H9 (cell line): ENCODE results near the gene ALCAM. TPM values are rescaled to one million over a fixed set of nuclear protein-coding genes. Genes with fewer than 3 reads are reported as not detected.

Experiments used
- DNase-seq: peaks from one replicate; pipeline ENCODE4 v3.0.0-alpha.2; 2017
- H2AFZ ChIP-seq: one replicate; pipeline ENCODE4 v1.6.1; 2013; ENCODE audit warnings: mild to moderate bottlenecking, low read length, control low read depth, moderate library complexity
- H2AK5ac ChIP-seq: 2 replicates; pipeline ENCODE4 v1.6.1; 2013; ENCODE audit warnings: low read length, control low read depth, mixed read lengths; ENCODE audit not compliant: insufficient read length
- H2BK120ac ChIP-seq: one replicate; pipeline ENCODE4 v1.6.1; 2013; ENCODE audit warnings: low read depth, mild to moderate bottlenecking, low read length, control low read depth, inconsistent platforms; ENCODE audit not compliant: poor library complexity, severe bottlenecking
- H2BK12ac ChIP-seq: 2 replicates; pipeline ENCODE4 v1.6.1; 2013; ENCODE audit warnings: low read length, control low read depth, mixed read lengths, low read depth; ENCODE audit not compliant: insufficient read length
- H2BK15ac ChIP-seq: 2 replicates; pipeline ENCODE4 v1.6.1; 2013; ENCODE audit warnings: low read depth, low read length, control low read depth
- H2BK20ac ChIP-seq: one replicate; pipeline ENCODE4 v1.6.1; 2013; ENCODE audit warnings: low read depth, mild to moderate bottlenecking, low read length, control low read depth, inconsistent platforms; ENCODE audit not compliant: poor library complexity, severe bottlenecking
- H2BK5ac ChIP-seq: 2 replicates; pipeline ENCODE4 v1.6.1; 2013; ENCODE audit warnings: low read length, control low read depth, mixed read lengths; ENCODE audit not compliant: insufficient read length
- H3K14ac ChIP-seq: 2 replicates; pipeline ENCODE4 v1.6.1; 2013; ENCODE audit warnings: low read length, control low read depth; ENCODE audit not compliant: insufficient read depth
- H3K18ac ChIP-seq: 2 replicates; pipeline ENCODE4 v1.6.1; 2013; ENCODE audit warnings: low read depth, mild to moderate bottlenecking, mixed read lengths, low read length, control low read depth; ENCODE audit not compliant: insufficient read length
- H3K23ac ChIP-seq: 2 replicates; pipeline ENCODE4 v1.6.1; 2013; ENCODE audit warnings: low read length, control low read depth, mixed read lengths, low read depth; ENCODE audit not compliant: insufficient read length
- H3K23me2 ChIP-seq: 2 replicates; pipeline ENCODE4 v1.6.1; 2013; ENCODE audit warnings: low read depth, mild to moderate bottlenecking, mixed read lengths, low read length, control low read depth; ENCODE audit not compliant: insufficient read length, poor library complexity, severe bottlenecking
- H3K27ac ChIP-seq: 2 replicates; pipeline ENCODE4 v1.5.1; 2013; ENCODE audit warnings: low read length, control low read depth, mixed read lengths, low read depth; ENCODE audit not compliant: insufficient read length
- H3K27me3 ChIP-seq: 2 replicates; pipeline ENCODE4 v1.6.1; 2013; ENCODE audit warnings: low read length, control low read depth, inconsistent platforms; ENCODE audit not compliant: insufficient read depth
- H3K4ac ChIP-seq: 2 replicates; pipeline ENCODE4 v1.6.1; 2013; ENCODE audit warnings: low read depth, mild to moderate bottlenecking, control low read depth, inconsistent platforms, low read length, moderate library complexity
- H3K4me1 ChIP-seq: 2 replicates; pipeline ENCODE4 v1.6.1; 2013; ENCODE audit warnings: low read length, control low read depth, inconsistent platforms; ENCODE audit not compliant: insufficient read depth
- H3K4me2 ChIP-seq: 2 replicates; pipeline ENCODE4 v1.6.1; 2013; ENCODE audit warnings: low read length, control low read depth, mixed read lengths; ENCODE audit not compliant: insufficient read length, insufficient read depth
- H3K56ac ChIP-seq: 2 replicates; pipeline ENCODE4 v1.6.1; 2013; ENCODE audit warnings: low read depth, mild to moderate bottlenecking, mixed read lengths, low read length, control low read depth; ENCODE audit not compliant: insufficient read length
- H3K79me1 ChIP-seq: 2 replicates; pipeline ENCODE4 v1.6.1; 2013; ENCODE audit warnings: low read depth, mild to moderate bottlenecking, moderate library complexity, low read length, control low read depth, inconsistent platforms; ENCODE audit not compliant: insufficient read depth, poor library complexity, severe bottlenecking
- H3K79me2 ChIP-seq: 2 replicates; pipeline ENCODE4 v1.6.1; 2013; ENCODE audit warnings: low read length, control low read depth, inconsistent platforms; ENCODE audit not compliant: insufficient read depth
- H3K9ac ChIP-seq: 2 replicates; pipeline ENCODE4 v1.6.1; 2013; ENCODE audit warnings: low read length, control low read depth, mixed read lengths; ENCODE audit not compliant: insufficient read length; ENCODE audit errors: extremely low read depth
- H3K9me3 ChIP-seq: one replicate; pipeline ENCODE4 v1.6.1; 2013; ENCODE audit warnings: low read depth, low read length, inconsistent platforms; ENCODE audit not compliant: control insufficient read depth
- H3T11ph ChIP-seq: one replicate; pipeline ENCODE4 v1.6.1; 2013; ENCODE audit warnings: mild to moderate bottlenecking, low read length, control low read depth, inconsistent platforms
- H4K20me1 ChIP-seq: one replicate; pipeline ENCODE4 v1.6.1; 2013; ENCODE audit not compliant: control insufficient read depth, insufficient read length, insufficient read depth
- H4K5ac ChIP-seq: 2 replicates; pipeline ENCODE4 v1.6.1; 2013; ENCODE audit warnings: low read depth, mild to moderate bottlenecking, mixed read lengths, low read length, control low read depth; ENCODE audit not compliant: insufficient read length
- H4K8ac ChIP-seq: replicated peaks from 2 replicates; pipeline ENCODE4 v1.6.1; 2013; ENCODE audit warnings: low read length, control low read depth, mixed read lengths, low read depth; ENCODE audit not compliant: insufficient read length
- H4K91ac ChIP-seq: 2 replicates; pipeline ENCODE4 v1.6.1; 2013; ENCODE audit warnings: low read depth, mild to moderate bottlenecking, moderate library complexity, mixed read lengths, low read length, control low read depth; ENCODE audit not compliant: insufficient read length
- H3K27ac Mint-ChIP-seq, 3 experiments: 2 replicates in 2 of 3; 3 replicates in 1 of 3; pipeline ENCODE4 v1.8.0; 2020 to 2021; ENCODE audit warnings: mixed read lengths in 3 of 3, mild to moderate bottlenecking in 1 of 3, moderate library complexity in 1 of 3
- H3K27me3 Mint-ChIP-seq: 2 replicates; pipeline ENCODE4 v1.8.0; 2021; ENCODE audit warnings: low read depth, mild to moderate bottlenecking, moderate library complexity, mixed read lengths
- H3K36me3 Mint-ChIP-seq, 3 experiments: 2 replicates in 2 of 3; 3 replicates in 1 of 3; pipeline ENCODE4 v1.8.0; 2020 to 2021; ENCODE audit warnings: low read depth in 3 of 3, mixed read lengths in 3 of 3; ENCODE audit not compliant: insufficient read depth in 1 of 3
- H3K4me1 Mint-ChIP-seq, 2 experiments: 2 replicates each; pipeline ENCODE4 v1.8.0; 2020; ENCODE audit warnings: mixed read lengths in 2 of 2
- H3K4me3 Mint-ChIP-seq, 2 experiments: 2 replicates in 1 of 2; 3 replicates in 1 of 2; pipeline ENCODE4 v1.8.0; 2020 to 2021; ENCODE audit warnings: mild to moderate bottlenecking in 2 of 2, mixed read lengths in 2 of 2, moderate library complexity in 1 of 2
- H3K9me3 Mint-ChIP-seq, 2 experiments: 2 replicates in 1 of 2; 3 replicates in 1 of 2; pipeline ENCODE4 v1.8.0; 2020; ENCODE audit warnings: mild to moderate bottlenecking in 2 of 2, mixed read lengths in 2 of 2, moderate library complexity in 1 of 2
- total RNA-seq: library from RNA; stranded (reverse); gene quantifications from 2 replicates; pipeline ENCODE4 v1.2.1, GENCODE V29; 2021
- TF ChIP-seq, protein P1 (sequence below): fragments of 200-600 bp; sonication (generic); conservative IDR thresholded peaks from 3 replicates; pipeline ENCODE4 v1.8.0; 2021; ENCODE audit warnings: antibody characterized with exemption, mild to moderate bottlenecking

Gene ALCAM
- total RNA-seq, 1 experiment from 2014 or later, result 43.7 TPM

DNA sequence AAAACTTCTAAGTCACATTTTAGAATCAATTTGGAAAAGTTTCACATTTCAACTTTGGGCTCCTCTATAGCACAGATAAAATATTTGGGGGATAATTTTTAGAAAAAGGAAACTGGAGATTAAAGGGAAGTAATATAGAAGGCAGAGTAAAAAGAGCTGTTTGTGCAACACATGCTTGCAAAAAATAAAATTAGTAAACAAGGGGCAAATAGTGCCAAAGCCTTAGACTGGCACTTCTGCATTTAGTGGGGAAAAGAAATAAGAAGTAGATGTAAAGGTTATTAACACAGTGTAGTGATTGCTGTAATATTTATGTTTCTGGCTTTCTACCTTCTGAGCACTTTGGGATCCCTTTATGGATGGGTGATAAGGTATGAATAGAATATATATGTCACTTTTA lies 255.5 kb downstream of the ALCAM start:
- H3K27me3 ChIP-seq, result no peaks in the 10 kb centered on the region
- H2BK5ac ChIP-seq, result no peak overlapping the region
- no peak overlapping the region for H2BK12ac ChIP-seq
- no peak overlapping the region for H3K4ac ChIP-seq
- H3T11ph ChIP-seq, result no peak overlapping the region
- H3K27ac ChIP-seq, result no peak overlapping the region
- no peaks in the 10 kb centered on the region for H4K20me1 ChIP-seq
- no peak overlapping the region for H2AK5ac ChIP-seq
- H3K4me2 ChIP-seq, result no peak overlapping the region
- H3K18ac ChIP-seq, result no peak overlapping the region
- H2BK20ac ChIP-seq, result no peak overlapping the region
- no peak overlapping the region for H3K56ac ChIP-seq
- H3K27me3 Mint-ChIP-seq, result no peaks in the 10 kb centered on the region
- no peaks in the 10 kb centered on the region for H3K4me1 ChIP-seq
- DNase-seq, result no peak
- H3K14ac ChIP-seq, result no peak overlapping the region
- H3K4me3 Mint-ChIP-seq, result no peak overlapping the region
- no peak overlapping the region for H4K91ac ChIP-seq
- no peak overlapping the region for H3K27ac Mint-ChIP-seq
- H4K8ac ChIP-seq, result no peak overlapping the region
- no peaks in the 10 kb centered on the region for H3K4me1 Mint-ChIP-seq
- TF ChIP-seq, protein P1, sequence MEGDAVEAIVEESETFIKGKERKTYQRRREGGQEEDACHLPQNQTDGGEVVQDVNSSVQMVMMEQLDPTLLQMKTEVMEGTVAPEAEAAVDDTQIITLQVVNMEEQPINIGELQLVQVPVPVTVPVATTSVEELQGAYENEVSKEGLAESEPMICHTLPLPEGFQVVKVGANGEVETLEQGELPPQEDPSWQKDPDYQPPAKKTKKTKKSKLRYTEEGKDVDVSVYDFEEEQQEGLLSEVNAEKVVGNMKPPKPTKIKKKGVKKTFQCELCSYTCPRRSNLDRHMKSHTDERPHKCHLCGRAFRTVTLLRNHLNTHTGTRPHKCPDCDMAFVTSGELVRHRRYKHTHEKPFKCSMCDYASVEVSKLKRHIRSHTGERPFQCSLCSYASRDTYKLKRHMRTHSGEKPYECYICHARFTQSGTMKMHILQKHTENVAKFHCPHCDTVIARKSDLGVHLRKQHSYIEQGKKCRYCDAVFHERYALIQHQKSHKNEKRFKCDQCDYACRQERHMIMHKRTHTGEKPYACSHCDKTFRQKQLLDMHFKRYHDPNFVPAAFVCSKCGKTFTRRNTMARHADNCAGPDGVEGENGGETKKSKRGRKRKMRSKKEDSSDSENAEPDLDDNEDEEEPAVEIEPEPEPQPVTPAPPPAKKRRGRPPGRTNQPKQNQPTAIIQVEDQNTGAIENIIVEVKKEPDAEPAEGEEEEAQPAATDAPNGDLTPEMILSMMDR, result no peak
- H3K23ac ChIP-seq, result no peak overlapping the region
- no peak overlapping the region for H4K5ac ChIP-seq
- no peaks in the 10 kb centered on the region for H3K36me3 Mint-ChIP-seq
- H3K9me3 ChIP-seq, result no peaks in the 10 kb centered on the region
- no peaks in the 10 kb centered on the region for H3K79me1 ChIP-seq
- no peaks in the 10 kb centered on the region; a peak in 1 of 5 replicates for H3K9me3 Mint-ChIP-seq
- H2BK120ac ChIP-seq, result no peak overlapping the region
- no peak overlapping the region for H3K9ac ChIP-seq
- H3K79me2 ChIP-seq, result no peaks in the 10 kb centered on the region
- no peak overlapping the region for H2BK15ac ChIP-seq
- H2AFZ ChIP-seq, result no peak overlapping the region
- H3K23me2 ChIP-seq, result no peaks in the 10 kb centered on the region
